Lower leg skin (tissue), 3 donors: ENCODE results near the gene CAMK2A.

Experiments used
- POLR2A ChIP-seq, 2 donors: fragments of 450-650 bp; IDR thresholded peaks; one replicate each; pipeline ENCODE4 v1.6.1; 2016 to 2017; ENCODE audit warnings: antibody characterized with exemption in 2 of 2, mild to moderate bottlenecking in 1 of 2, moderate library complexity in 1 of 2
- TF ChIP-seq, protein P1 (sequence below), 3 donors: fragments of 450-650 bp; IDR thresholded peaks; one replicate each; pipeline ENCODE4 v1.5.1; 2016; ENCODE audit warnings: antibody characterized with exemption in 3 of 3, mild to moderate bottlenecking in 3 of 3, moderate library complexity in 2 of 3

DNA sequence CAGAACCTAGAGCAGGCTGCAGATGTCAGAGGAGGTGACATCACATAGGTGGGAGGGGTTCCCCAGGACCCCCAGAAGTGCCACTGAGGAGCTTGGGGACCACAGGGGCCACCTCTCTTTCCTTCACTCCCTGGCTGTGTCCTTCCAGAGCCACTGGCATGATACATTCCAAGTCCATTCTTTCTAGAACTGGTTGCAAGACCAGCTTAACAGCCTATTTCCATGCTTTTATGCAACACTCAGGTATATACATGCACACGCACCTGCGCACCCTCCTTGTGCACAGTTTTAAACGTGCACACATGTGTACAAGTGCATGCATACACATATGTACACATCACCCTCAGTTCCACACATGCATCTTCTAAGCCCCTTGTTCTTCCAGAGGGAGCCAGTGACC is 60.0 kb downstream of the CAMK2A start:
- TF ChIP-seq, protein P1, sequence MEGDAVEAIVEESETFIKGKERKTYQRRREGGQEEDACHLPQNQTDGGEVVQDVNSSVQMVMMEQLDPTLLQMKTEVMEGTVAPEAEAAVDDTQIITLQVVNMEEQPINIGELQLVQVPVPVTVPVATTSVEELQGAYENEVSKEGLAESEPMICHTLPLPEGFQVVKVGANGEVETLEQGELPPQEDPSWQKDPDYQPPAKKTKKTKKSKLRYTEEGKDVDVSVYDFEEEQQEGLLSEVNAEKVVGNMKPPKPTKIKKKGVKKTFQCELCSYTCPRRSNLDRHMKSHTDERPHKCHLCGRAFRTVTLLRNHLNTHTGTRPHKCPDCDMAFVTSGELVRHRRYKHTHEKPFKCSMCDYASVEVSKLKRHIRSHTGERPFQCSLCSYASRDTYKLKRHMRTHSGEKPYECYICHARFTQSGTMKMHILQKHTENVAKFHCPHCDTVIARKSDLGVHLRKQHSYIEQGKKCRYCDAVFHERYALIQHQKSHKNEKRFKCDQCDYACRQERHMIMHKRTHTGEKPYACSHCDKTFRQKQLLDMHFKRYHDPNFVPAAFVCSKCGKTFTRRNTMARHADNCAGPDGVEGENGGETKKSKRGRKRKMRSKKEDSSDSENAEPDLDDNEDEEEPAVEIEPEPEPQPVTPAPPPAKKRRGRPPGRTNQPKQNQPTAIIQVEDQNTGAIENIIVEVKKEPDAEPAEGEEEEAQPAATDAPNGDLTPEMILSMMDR (IDR thresholded peaks at IDR 0.05) = no peak
- TF ChIP-seq POLR2A (IDR thresholded peaks at IDR 0.05) = no peak
